Esophagus squamous epithelium (tissue), 4 donors: Measurements from ENCODE around the gene NAA10.

ENCODE experiments used
- CTCF ChIP-seq, 6 experiments: fragments of 450-650 bp in 4 of 6; fragments of 200-600 bp in 2 of 6; sonication (generic) in 2 of 6; IDR thresholded peaks; one replicate each; pipeline ENCODE4 v1.5.1; 2016 to 2019; ENCODE audit warnings: antibody characterized with exemption in 6 of 6, mild to moderate bottlenecking in 4 of 6, moderate library complexity in 4 of 6
- POLR2A ChIP-seq, 4 donors: fragments of 450-650 bp; IDR thresholded peaks; one replicate each; pipeline ENCODE4 v1.6.1; 2017; ENCODE audit warnings: antibody characterized with exemption in 4 of 4, mild to moderate bottlenecking in 4 of 4, moderate library complexity in 3 of 4

- TF ChIP-seq CTCF (IDR thresholded peaks at IDR 0.05) (no peak), POLR2A (IDR thresholded peaks at IDR 0.05) (no peak)
These were observed 39.3 kb upstream of the NAA10 start for GRCh38 chrX:153974003-153974725.
